Thyroid gland (tissue), 4 donors: ENCODE measurements around the gene EPHA2. TPM values are rescaled to one million over a fixed set of nuclear protein-coding genes. Genes with fewer than 3 reads are reported as not detected.

Experiments
- DNase-seq, 2 donors: peaks; one replicate each; pipeline ENCODE4 v3.0.0-alpha.2; 2019
- H3K27ac ChIP-seq, 3 donors: fragments of 200-600 bp; sonication (generic); 1 replicate in 2 of 3; 2 replicates in 1 of 3; pipeline ENCODE4 v1.5.1; 2016 to 2019; ENCODE audit warnings: mild to moderate bottlenecking in 1 of 3, moderate library complexity in 1 of 3
- H3K27me3 ChIP-seq: fragments of 200-600 bp; sonication (generic); one replicate; pipeline ENCODE4 v1.5.1; 2019
- H3K36me3 ChIP-seq, 2 donors: fragments of 200-600 bp; sonication (generic); one replicate each; pipeline ENCODE4 v1.5.1; 2016 to 2019
- H3K4me1 ChIP-seq, 2 donors: fragments of 200-600 bp; sonication (generic); one replicate each; pipeline ENCODE4 v1.5.1; 2017 to 2019
- H3K4me3 ChIP-seq, 3 donors: fragments of 200-600 bp; sonication (generic); replicated peaks in 1 of 3; 1 replicate in 2 of 3; 2 replicates in 1 of 3; pipeline ENCODE4 v1.5.1; 2016; ENCODE audit warnings: mild to moderate bottlenecking in 1 of 3
- H3K9me3 ChIP-seq: fragments of 200-600 bp; sonication (generic); one replicate; pipeline ENCODE4 v1.5.1; 2017
- CTCF ChIP-seq, 6 experiments: fragments of 200-600 bp in 3 of 6; fragments of 450-650 bp in 3 of 6; sonication (generic) in 3 of 6; IDR thresholded peaks; one replicate each; pipeline ENCODE4 v1.5.1; 2016 to 2019; ENCODE audit warnings: antibody characterized with exemption in 6 of 6, mild to moderate bottlenecking in 2 of 6, inconsistent platforms in 1 of 6, moderate library complexity in 1 of 6
- POLR2A ChIP-seq, 2 donors: fragments of 450-650 bp; IDR thresholded peaks; one replicate each; pipeline ENCODE4 v1.6.1; 2017; ENCODE audit warnings: antibody characterized with exemption in 2 of 2, mild to moderate bottlenecking in 2 of 2, moderate library complexity in 1 of 2
- WGBS, 2 donors: methylation state at CpG; one replicate each; pipeline ENCODE4 v1.1.5; 2017; 5-methylcytosine and 5-hydroxymethylcytosine counted together
- intact Hi-C: fragments of 100-400 bp; cut with DNase I; formaldehyde crosslinking; loops from one replicate; pipeline ENCODE4 v1.15.1; 2023
- total RNA-seq, 4 donors: library from RNA; depleted of rRNA; stranded (reverse); fragments of >200 nt; gene quantifications; one replicate each; pipeline ENCODE4 v1.2.3, GENCODE V29; 2016

Gene EPHA2
- total RNA-seq, 4 donors from 2014 or later = 22.3 to 53.2 (median 29.3) TPM

DNA sequence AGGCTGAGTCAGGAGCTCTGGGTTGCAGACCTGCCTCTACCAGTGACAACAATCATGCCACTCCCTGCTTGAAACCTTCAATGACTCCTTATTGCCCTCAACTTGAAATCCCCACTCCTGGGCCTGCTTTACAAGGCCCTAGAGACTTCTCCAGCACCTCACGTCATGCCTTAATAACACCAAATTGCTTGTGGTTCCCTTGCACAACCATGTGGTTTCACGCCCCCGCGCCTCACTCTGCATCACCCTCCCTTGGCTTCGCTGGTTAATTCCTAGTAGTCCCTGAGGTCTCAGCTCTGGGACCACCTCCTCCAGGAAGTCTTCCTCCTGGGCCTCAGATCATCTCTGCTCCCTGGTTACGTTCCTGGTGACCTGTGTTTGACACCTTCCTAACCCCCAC is 33.0 kb downstream of the EPHA2 start:
- peak overlapping the region in 1 of 3 donors; percentile 43 for H3K27ac ChIP-seq
- H3K27me3 ChIP-seq = no peaks in the 10 kb centered on the region
- intact Hi-C loops = no loop called here
- H3K36me3 ChIP-seq = peaks cover 26 to 32% of the 10 kb centered on the region in 2 donors
- DNase-seq = no peak
- WGBS, 2 donors = 75 to 80% methylated on average over 6 of the region's 6 CpGs
- no peaks in the 10 kb centered on the region for H3K9me3 ChIP-seq
- TF ChIP-seq POLR2A (IDR thresholded peaks at IDR 0.05) = no peak
- TF ChIP-seq CTCF (IDR thresholded peaks at IDR 0.05) = no peak
- H3K4me1 ChIP-seq = peaks cover 0 to 25% of the 10 kb centered on the region in 2 donors
- H3K4me3 ChIP-seq = no peak overlapping the region

- Histone ChIP-seq H3K4me1 (peaks cover 0 to 25% of the 10 kb centered on the region in 2 donors), H3K4me3 (no peak overlapping the region), H3K27ac (peak overlapping the region in 1 of 3 donors; percentile 43), H3K9me3 (no peaks in the 10 kb centered on the region), H3K36me3 (peaks cover 23 to 28% of the 10 kb centered on the region in 2 donors), H3K27me3 (no peaks in the 10 kb centered on the region)
- intact Hi-C loops = no loop called here
- no peak for DNase-seq
- no peak for TF ChIP-seq POLR2A (IDR thresholded peaks at IDR 0.05)
- no peak for TF ChIP-seq CTCF (IDR thresholded peaks at IDR 0.05)
- WGBS, 2 donors = 61 to 96% methylated on average over 3 of the region's 4 CpGs
Measured at GRCh38 chr1:16122350-16122881, 33.5 kb downstream of the EPHA2 start.

DNA sequence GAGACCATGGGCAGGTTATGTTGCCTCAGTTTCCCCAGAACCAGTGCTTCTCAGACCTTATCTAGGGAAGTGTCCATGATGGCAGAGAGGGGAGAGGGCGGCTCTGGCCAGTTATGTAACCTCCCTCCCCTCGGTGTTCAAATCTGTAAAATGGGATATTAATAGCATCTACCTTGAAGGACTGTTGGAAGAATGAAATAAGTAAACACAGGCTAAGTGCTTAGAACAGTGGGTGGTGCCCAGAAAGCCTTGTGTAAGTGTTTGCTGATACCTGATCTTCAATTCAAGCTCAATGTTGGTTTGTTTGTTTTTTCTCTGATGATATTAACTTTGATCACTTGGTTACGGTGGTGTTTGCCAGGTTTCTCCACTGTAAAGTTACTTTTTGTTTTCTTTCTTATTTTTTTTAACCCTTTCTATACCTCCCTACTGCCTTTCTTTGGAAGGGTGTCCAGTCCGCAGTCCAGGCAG is 34.9 kb downstream of the EPHA2 start:
- Histone ChIP-seq H3K4me1 (peaks cover 0 to 25% of the 10 kb centered on the region in 2 donors), H3K4me3 (no peak overlapping the region), H3K9me3 (no peaks in the 10 kb centered on the region), H3K36me3 (peaks cover 14 to 20% of the 10 kb centered on the region in 2 donors), H3K27ac (peak overlapping the region in 1 of 3 donors; percentile 43), H3K27me3 (no peaks in the 10 kb centered on the region)
- WGBS, 2 donors = 56 to 58% methylated on average over 4 of the region's 4 CpGs
- DNase-seq = no peak
- intact Hi-C loops = no loop called here
- no peak for TF ChIP-seq CTCF (IDR thresholded peaks at IDR 0.05)
- no peak for TF ChIP-seq POLR2A (IDR thresholded peaks at IDR 0.05)

GRCh38 chr1:16120407-16120806 is 35.5 kb downstream of the EPHA2 start:
- Histone ChIP-seq H3K4me1 (peaks cover 0 to 25% of the 10 kb centered on the region in 2 donors), H3K27ac (peak overlapping the region in 1 of 3 donors; percentile 43), H3K4me3 (no peak overlapping the region), H3K27me3 (no peaks in the 10 kb centered on the region), H3K9me3 (no peaks in the 10 kb centered on the region), H3K36me3 (peaks cover 11 to 20% of the 10 kb centered on the region in 2 donors)
- 88 to 100% methylated on average over 1 of the region's 1 CpG for WGBS, 2 donors
- TF ChIP-seq POLR2A (IDR thresholded peaks at IDR 0.05) (no peak), CTCF (IDR thresholded peaks at IDR 0.05) (no peak)
- intact Hi-C loops = no loop called here
- no peak for DNase-seq

GRCh38 chr1:16119926-16120325 is 35.9 kb downstream of the EPHA2 start:
- WGBS, 2 donors = 91 to 92% methylated on average over 10 of the region's 10 CpGs
- no peak for DNase-seq
- intact Hi-C loops = no loop called here
- peaks cover 7 to 15% of the 10 kb centered on the region in 2 donors for H3K36me3 ChIP-seq
- TF ChIP-seq POLR2A (IDR thresholded peaks at IDR 0.05) = no peak
- TF ChIP-seq CTCF (IDR thresholded peaks at IDR 0.05) = no peak
- H3K4me3 ChIP-seq = no peak overlapping the region
- no peaks in the 10 kb centered on the region for H3K27me3 ChIP-seq
- H3K27ac ChIP-seq = no peak overlapping the region
- no peaks in the 10 kb centered on the region for H3K9me3 ChIP-seq
- H3K4me1 ChIP-seq = peaks cover 0 to 25% of the 10 kb centered on the region in 2 donors
